ENCODE measurements around the gene KRT4. TPM values are rescaled to one million over a fixed set of nuclear protein-coding genes. Genes with fewer than 3 reads are reported as not detected.

KRT4 gene
- total and polyA plus RNA-seq, 2 experiments from 2014 or later = not detected

GRCh38 chr12:52826611-52827498 is 12.9 kb upstream of the KRT4 start:
- H3K4me1 ChIP-seq (ENCODE audit: low read depth) = no peaks in the 10 kb centered on the region
- H3K27ac ChIP-seq = no peak overlapping the region
- H3K36me3 ChIP-seq = no peaks in the 10 kb centered on the region
- DNase-seq (ENCODE audit: low read depth in 1 of 2, low spot score in 1 of 2) = no peak
- no peaks in the 10 kb centered on the region for H3K27me3 ChIP-seq
- TF ChIP-seq CTCF (IDR thresholded peaks at IDR 0.05; ENCODE audit: low read depth, low read length) = no peak
- no peaks in the 10 kb centered on the region for H3K9me3 ChIP-seq (ENCODE audit: low read depth)
- H3K4me3 ChIP-seq = no peak overlapping the region

GRCh38 chr12:52825961-52826360 is 12.0 kb upstream of the KRT4 start:
- no peaks in the 10 kb centered on the region for H3K27me3 ChIP-seq
- no peak overlapping the region for H3K4me3 ChIP-seq
- DNase-seq (ENCODE audit: low read depth in 1 of 2, low spot score in 1 of 2) = no peak
- H3K36me3 ChIP-seq = no peaks in the 10 kb centered on the region
- H3K4me1 ChIP-seq (ENCODE audit: low read depth) = no peaks in the 10 kb centered on the region
- TF ChIP-seq CTCF (IDR thresholded peaks at IDR 0.05; ENCODE audit: low read depth, low read length) = no peak
- no peak overlapping the region for H3K27ac ChIP-seq
- no peaks in the 10 kb centered on the region for H3K9me3 ChIP-seq (ENCODE audit: low read depth)

GRCh38 chr12:52824741-52825410 is 11.0 kb upstream of the KRT4 start:
- no peak for TF ChIP-seq CTCF (IDR thresholded peaks at IDR 0.05; ENCODE audit: low read depth, low read length)
- Histone ChIP-seq H3K27ac (no peak overlapping the region), H3K27me3 (no peaks in the 10 kb centered on the region), H3K36me3 (no peaks in the 10 kb centered on the region), H3K4me1 (ENCODE audit: low read depth) (no peaks in the 10 kb centered on the region), H3K9me3 (ENCODE audit: low read depth) (no peaks in the 10 kb centered on the region), H3K4me3 (no peak overlapping the region)
- DNase-seq (ENCODE audit: low read depth in 1 of 2, low spot score in 1 of 2) = no peak

GRCh38 chr12:52823761-52824450 is 10.0 kb upstream of the KRT4 start:
- H3K36me3 ChIP-seq = no peaks in the 10 kb centered on the region
- no peak overlapping the region for H3K27ac ChIP-seq
- H3K9me3 ChIP-seq (ENCODE audit: low read depth) = no peaks in the 10 kb centered on the region
- DNase-seq (ENCODE audit: low read depth in 1 of 2, low spot score in 1 of 2) = no peak
- no peak overlapping the region for H3K4me3 ChIP-seq
- no peaks in the 10 kb centered on the region for H3K4me1 ChIP-seq (ENCODE audit: low read depth)
- no peak for TF ChIP-seq CTCF (IDR thresholded peaks at IDR 0.05; ENCODE audit: low read depth, low read length)
- no peaks in the 10 kb centered on the region for H3K27me3 ChIP-seq

GRCh38 chr12:52822771-52823510 is 9.0 kb upstream of the KRT4 start:
- no peaks in the 10 kb centered on the region for H3K27me3 ChIP-seq
- H3K36me3 ChIP-seq = no peaks in the 10 kb centered on the region
- no peak overlapping the region for H3K27ac ChIP-seq
- TF ChIP-seq CTCF (IDR thresholded peaks at IDR 0.05; ENCODE audit: low read depth, low read length) = no peak
- H3K4me1 ChIP-seq (ENCODE audit: low read depth) = no peaks in the 10 kb centered on the region
- H3K9me3 ChIP-seq (ENCODE audit: low read depth) = no peaks in the 10 kb centered on the region
- no peak for DNase-seq (ENCODE audit: low read depth in 1 of 2, low spot score in 1 of 2)
- H3K4me3 ChIP-seq = no peak overlapping the region
